IPS-18a (cell line): Measurements from ENCODE around the gene PCNX2.

Source experiments
- H3K27ac ChIP-seq: one replicate; pipeline ENCODE4 v1.5.1; 2013; ENCODE audit warnings: low read length
- H3K27me3 ChIP-seq: one replicate; pipeline ENCODE4 v1.6.1; 2013; ENCODE audit warnings: mild to moderate bottlenecking, low read length; ENCODE audit not compliant: control insufficient read depth, insufficient read depth
- H3K36me3 ChIP-seq: one replicate; pipeline ENCODE4 v1.6.1; 2013; ENCODE audit warnings: low read depth, low read length; ENCODE audit not compliant: control insufficient read depth
- H3K4me1 ChIP-seq: one replicate; pipeline ENCODE4 v1.6.1; 2013; ENCODE audit warnings: low read depth, low read length; ENCODE audit not compliant: control insufficient read depth
- H3K4me3 ChIP-seq: one replicate; pipeline ENCODE4 v1.5.1; 2013; ENCODE audit warnings: low read length
- H3K9ac ChIP-seq: one replicate; pipeline ENCODE4 v1.6.1; 2013; ENCODE audit warnings: mild to moderate bottlenecking, low read length, moderate library complexity
- H3K9me3 ChIP-seq: one replicate; pipeline ENCODE4 v1.6.1; 2013; ENCODE audit warnings: low read depth, low read length; ENCODE audit not compliant: control insufficient read depth

Gene PCNX2

DNA sequence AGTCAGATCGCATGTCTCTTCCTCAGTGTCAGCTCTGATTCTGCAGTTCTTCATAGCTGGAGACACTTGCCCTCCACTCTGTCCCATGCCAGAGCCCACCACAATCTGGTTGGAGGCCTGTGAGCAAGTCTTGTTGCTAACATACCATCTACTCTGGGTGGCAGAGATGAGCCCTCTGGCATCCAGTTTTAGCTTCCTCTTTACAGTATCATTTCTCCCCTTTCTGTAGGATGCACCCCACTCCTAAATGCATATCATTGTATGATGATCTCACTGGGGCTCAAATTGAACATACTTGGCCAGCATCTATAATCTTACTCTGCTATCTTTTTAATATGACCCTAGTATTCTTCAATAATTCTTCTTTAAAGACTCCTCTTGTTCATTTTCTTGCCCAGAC, 16.9 kb downstream of the PCNX2 start:
- H3K4me1 ChIP-seq, result no peaks in the 10 kb centered on the region
- no peak overlapping the region for H3K9ac ChIP-seq
- H3K4me3 ChIP-seq, result no peak overlapping the region
- no peaks in the 10 kb centered on the region for H3K9me3 ChIP-seq
- no peak overlapping the region for H3K27ac ChIP-seq
- no peaks in the 10 kb centered on the region for H3K36me3 ChIP-seq
- H3K27me3 ChIP-seq, result no peaks in the 10 kb centered on the region

DNA sequence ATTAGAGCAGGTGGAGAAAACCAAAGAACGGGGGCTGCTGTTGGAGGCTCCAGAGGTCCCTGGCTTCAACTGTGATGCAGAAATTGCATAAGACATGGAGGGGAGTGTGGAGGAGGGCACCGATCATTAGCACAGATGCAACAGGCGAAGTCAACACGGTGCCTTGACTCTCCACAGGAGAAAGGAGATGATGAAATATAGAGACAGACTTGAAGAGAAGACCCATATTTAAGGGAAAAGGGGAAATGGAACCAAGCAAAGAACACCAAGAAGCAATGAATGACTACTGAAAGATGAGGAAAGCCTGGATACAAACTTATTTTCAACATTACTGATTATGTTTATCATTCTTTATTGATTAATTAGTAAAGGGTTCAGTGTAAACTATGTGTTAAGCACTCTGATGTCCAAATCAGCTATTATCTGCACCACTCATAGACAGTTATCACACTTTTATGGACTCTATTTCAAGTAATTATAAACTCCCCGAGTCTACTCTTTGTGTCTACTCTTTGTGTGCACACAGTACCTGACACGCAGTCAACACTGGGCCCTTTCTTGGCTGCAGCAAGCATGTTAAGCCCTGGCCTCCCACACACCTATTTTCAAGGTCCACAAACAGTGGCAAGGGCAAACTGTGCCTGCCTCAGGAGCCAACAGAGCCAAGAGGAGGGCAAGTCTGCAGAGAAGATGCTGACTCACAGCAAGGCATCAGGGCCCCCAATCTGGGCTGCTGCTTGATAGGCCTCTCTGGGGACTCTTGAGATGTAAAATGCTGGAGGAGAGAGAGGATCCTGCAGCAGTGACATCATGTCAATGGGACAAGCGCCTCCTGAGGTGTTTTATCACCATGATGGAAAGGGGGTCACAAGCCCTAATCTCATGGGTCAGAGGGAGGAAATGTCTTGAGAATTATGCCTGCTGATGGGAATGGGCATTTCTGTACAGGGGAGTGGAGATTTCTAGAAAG, 17.6 kb downstream of the PCNX2 start:
- no peaks in the 10 kb centered on the region for H3K4me1 ChIP-seq
- no peaks in the 10 kb centered on the region for H3K9me3 ChIP-seq
- no peak overlapping the region for H3K27ac ChIP-seq
- H3K4me3 ChIP-seq, result no peak overlapping the region
- H3K9ac ChIP-seq, result no peak overlapping the region
- no peaks in the 10 kb centered on the region for H3K36me3 ChIP-seq
- no peaks in the 10 kb centered on the region for H3K27me3 ChIP-seq

DNA sequence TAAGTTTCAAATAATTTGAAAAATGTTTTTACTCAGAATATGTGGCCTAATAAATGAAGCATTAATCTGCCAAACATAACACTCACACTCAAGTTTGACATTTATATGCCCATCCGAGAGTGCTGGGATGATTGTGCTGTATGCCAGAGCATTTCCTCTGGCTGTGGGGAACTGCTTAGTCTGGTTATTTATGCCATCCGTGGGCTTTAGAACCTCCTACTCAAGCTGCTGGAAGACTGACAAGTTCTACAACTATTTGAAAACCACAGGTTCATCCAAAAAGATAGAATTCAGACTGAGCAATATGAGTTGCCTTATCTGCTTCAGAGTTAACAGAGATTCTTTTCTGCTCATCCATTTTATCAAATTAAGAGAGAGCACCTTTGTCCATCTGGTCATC, 25.9 kb downstream of the PCNX2 start:
- Histone ChIP-seq H3K4me1 (no peaks in the 10 kb centered on the region), H3K36me3 (peaks cover 7% of the 10 kb centered on the region), H3K27ac (no peak overlapping the region), H3K9ac (no peak overlapping the region), H3K9me3 (no peaks in the 10 kb centered on the region), H3K27me3 (no peaks in the 10 kb centered on the region), H3K4me3 (no peak overlapping the region)

DNA sequence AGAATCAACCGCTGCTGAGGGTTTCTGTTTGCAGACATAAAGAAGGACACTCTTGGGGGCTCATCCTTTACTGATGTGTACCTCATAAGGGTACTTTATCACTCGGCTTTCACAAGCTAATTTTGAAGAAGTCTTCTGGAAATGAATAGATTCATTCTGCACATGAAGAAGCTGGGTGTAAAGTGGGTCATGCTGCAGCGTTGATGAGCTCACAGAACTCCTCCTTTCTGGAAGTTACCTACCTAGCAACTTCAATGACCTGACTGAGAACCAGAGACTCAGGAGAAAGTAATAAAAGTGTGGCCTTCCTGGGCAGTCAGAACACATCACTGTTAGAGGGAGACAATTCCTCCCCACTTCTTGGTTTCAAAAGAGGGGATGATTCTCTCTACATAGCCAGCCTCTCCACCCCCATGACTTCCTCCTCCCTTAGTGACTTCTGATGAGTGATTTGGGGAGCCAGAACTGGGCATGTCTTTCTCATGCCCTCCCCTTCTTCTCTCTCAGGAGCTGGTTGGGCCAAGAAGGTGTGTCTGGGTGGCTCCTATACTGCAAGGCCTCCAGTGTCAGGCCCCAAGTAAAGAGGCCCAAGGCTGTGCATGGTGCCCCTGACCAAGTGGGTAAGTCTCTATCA, 27.0 kb downstream of the PCNX2 start:
- Histone ChIP-seq H3K27ac (no peak overlapping the region), H3K27me3 (no peaks in the 10 kb centered on the region), H3K4me3 (no peak overlapping the region), H3K9ac (no peak overlapping the region), H3K9me3 (no peaks in the 10 kb centered on the region), H3K4me1 (no peaks in the 10 kb centered on the region), H3K36me3 (peaks cover 7% of the 10 kb centered on the region)

DNA sequence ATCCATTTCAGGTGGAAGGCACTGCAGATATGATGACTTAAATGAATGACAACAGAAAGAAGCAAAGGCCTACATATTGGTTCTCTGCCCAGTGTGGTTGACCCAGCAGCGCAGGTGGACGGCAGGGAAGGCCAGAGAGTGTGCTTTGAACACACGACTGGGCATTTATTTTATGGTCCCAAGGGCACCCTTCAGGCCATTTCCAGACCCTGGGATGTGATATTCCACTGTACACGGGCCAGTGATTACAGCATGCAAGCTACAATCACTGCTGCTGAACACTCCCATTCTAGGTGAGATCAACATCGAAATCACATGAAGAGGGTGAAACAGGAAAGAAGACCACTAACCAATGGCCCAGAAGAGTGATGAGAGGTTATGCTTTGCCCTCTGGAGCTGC, 33.8 kb downstream of the PCNX2 start:
- H3K36me3 ChIP-seq, result peaks cover 54% of the 10 kb centered on the region
- H3K9ac ChIP-seq, result no peak overlapping the region
- H3K27me3 ChIP-seq, result no peaks in the 10 kb centered on the region
- H3K27ac ChIP-seq, result no peak overlapping the region
- H3K4me3 ChIP-seq, result no peak overlapping the region
- no peaks in the 10 kb centered on the region for H3K4me1 ChIP-seq
- no peaks in the 10 kb centered on the region for H3K9me3 ChIP-seq

DNA sequence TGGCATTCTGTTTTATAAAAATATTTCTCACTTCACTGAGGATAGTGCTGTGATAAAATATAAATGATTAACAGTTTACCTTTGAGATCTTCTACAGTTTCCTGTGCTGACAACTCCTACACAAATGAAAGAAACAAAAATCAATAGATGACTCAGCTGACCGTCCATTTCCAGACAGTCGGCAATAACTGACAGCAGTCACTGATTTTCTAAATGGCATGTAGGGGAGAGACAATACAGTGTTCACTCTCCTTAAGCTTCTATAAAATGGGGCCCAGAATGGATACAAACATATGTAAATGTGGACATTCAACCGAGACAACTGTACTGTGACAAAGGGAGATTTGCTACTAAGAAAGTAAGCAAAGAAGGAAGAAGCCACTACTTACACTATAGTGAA, 34.3 kb downstream of the PCNX2 start:
- Histone ChIP-seq H3K9me3 (no peaks in the 10 kb centered on the region), H3K4me3 (no peak overlapping the region), H3K4me1 (no peaks in the 10 kb centered on the region), H3K9ac (no peak overlapping the region), H3K27ac (no peak overlapping the region), H3K27me3 (no peaks in the 10 kb centered on the region), H3K36me3 (peaks cover 55% of the 10 kb centered on the region)

DNA sequence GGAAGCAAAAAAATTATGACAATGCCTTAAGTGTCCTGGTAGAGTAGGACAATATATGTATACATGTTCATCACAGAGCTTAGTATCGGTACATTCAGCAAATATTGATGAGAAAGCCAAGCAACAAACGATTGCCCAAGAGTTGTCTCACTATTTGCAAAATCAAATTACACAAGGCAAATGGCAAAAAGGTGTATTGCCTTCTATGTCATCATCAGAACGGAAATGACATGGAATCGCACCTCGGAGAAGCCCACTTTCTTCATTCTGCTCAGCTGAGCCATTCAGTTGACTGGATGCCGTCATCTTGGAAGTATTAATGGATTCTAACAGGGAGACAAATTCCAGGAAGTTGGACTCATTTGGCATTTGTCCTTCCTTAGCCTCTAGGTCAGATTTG, 37.7 kb downstream of the PCNX2 start:
- H3K9ac ChIP-seq, result no peak overlapping the region
- H3K4me3 ChIP-seq, result no peak overlapping the region
- H3K27me3 ChIP-seq, result no peaks in the 10 kb centered on the region
- no peaks in the 10 kb centered on the region for H3K9me3 ChIP-seq
- peaks cover 58% of the 10 kb centered on the region for H3K36me3 ChIP-seq
- no peaks in the 10 kb centered on the region for H3K4me1 ChIP-seq
- H3K27ac ChIP-seq, result no peak overlapping the region

DNA sequence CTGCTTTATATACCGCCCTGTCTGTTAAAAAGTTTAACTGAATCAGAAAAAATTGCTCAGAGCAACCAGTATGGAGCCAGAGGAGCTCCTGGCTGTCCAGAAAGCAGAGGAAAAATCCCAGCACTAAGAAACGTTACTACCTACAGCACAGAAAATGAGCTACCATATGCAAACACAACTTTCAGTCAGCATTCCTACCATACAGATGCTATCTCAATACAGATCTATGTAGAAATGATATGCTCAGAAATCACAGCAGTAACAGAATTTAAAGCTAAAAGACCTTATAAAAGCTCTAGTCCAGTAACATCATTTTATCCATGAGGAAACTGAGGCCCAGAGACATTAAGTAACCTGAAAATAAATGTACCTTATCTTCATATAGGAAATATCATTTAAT, 38.7 kb downstream of the PCNX2 start:
- H3K36me3 ChIP-seq, result peaks cover 59% of the 10 kb centered on the region
- H3K4me1 ChIP-seq, result no peaks in the 10 kb centered on the region
- no peaks in the 10 kb centered on the region for H3K27me3 ChIP-seq
- no peak overlapping the region for H3K27ac ChIP-seq
- no peaks in the 10 kb centered on the region for H3K9me3 ChIP-seq
- H3K9ac ChIP-seq, result no peak overlapping the region
- H3K4me3 ChIP-seq, result no peak overlapping the region

DNA sequence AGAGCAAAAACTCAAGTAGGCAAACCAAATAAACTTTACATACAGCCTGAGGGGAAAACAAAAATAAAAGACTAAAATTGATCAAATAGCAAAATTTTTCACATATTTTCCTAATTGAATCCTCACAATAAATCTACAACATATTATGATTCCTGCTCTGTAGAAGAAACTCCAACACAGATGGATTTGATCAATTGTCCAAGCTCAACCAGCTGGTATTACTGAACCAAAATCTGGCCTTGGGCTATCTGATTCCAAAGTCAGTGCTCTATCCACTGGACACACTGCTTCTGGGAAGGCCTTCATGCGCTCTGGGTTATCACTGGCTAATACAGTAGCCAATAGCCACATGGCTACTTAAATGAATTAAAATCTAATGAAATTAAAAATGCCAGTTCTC, 39.3 kb downstream of the PCNX2 start:
- Histone ChIP-seq H3K27me3 (no peaks in the 10 kb centered on the region), H3K4me1 (peaks cover 4% of the 10 kb centered on the region), H3K36me3 (peaks cover 59% of the 10 kb centered on the region), H3K9me3 (no peaks in the 10 kb centered on the region), H3K27ac (no peak overlapping the region), H3K9ac (no peak overlapping the region), H3K4me3 (no peak overlapping the region)

DNA sequence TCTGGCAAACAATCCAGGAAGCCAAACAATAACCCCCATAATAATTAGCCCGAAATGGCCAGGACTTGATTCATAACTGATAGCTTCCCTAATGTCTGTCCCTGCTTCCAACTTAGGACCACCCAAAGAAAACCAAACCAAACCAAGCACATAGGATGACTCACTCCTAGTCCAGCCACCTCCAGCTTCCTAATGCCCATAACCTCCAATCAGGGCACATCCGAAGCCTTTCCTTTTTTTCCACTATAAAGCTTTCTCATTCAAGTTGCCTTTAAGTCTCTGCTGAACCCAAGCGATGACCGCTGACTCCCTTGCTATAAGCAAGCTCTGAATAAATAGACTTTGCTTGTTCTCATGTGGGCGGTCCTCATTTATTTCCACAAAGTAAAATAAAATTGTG, 40.4 kb downstream of the PCNX2 start:
- Histone ChIP-seq H3K9ac (no peak overlapping the region), H3K4me1 (peaks cover 5% of the 10 kb centered on the region), H3K36me3 (peaks cover 61% of the 10 kb centered on the region), H3K9me3 (no peaks in the 10 kb centered on the region), H3K27me3 (no peaks in the 10 kb centered on the region), H3K27ac (no peak overlapping the region), H3K4me3 (no peak overlapping the region)

DNA sequence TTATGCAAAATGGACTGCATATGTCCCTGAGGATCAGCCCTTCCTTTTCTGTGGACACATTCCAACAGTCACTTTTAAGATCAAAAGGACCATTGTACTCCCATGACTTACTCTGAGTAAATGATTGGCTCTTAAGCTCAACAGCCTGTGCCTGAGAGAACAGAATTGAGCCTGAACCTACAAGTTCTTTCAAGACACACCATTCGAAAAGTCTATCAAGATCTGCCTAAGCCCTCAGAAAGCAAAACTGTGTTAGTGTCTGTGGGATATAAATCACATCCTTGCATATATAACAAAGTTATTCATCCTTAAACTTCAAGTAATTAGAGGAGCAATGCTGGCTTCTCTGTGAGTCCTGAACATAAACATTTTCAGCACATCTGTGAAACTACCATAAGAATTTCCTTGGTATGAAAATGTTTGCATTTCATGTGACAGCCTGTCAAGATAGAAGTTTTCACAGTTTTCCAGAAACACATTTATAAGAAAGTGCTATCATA, 41.6 kb downstream of the PCNX2 start:
- H3K27ac ChIP-seq, result no peak overlapping the region

More for the DNA sequence above, 41.6 kb downstream of the PCNX2 start:
- Histone ChIP-seq H3K27me3 (no peaks in the 10 kb centered on the region), H3K9ac (no peak overlapping the region), H3K36me3 (peaks cover 61% of the 10 kb centered on the region), H3K4me1 (peaks cover 5% of the 10 kb centered on the region), H3K4me3 (no peak overlapping the region), H3K9me3 (no peaks in the 10 kb centered on the region)
